ENCODE data around the gene NDUFC2.
"Not testable (repeated sequence)": the region's sequence is repeated elsewhere in the genome, so short reads cannot be mapped to it uniquely, and the experiment has no call there.

Gene NDUFC2

GRCh38 chr11:78030429-78031325 is 49.0 kb downstream of the NDUFC2 start:
- DNase-seq (ENCODE audit: low read depth) = no peak

GRCh38 chr11:78028423-78028822 is 51.2 kb downstream of the NDUFC2 start:
- not testable (repeated sequence) for DNase-seq (ENCODE audit: low read depth)

GRCh38 chr11:78027759-78028158 is 51.9 kb downstream of the NDUFC2 start:
- no peak for DNase-seq (ENCODE audit: low read depth)

- DNase-seq (ENCODE audit: low read depth) = no peak
Observed at GRCh38 chr11:78025378-78025777, 54.3 kb downstream of the NDUFC2 start.

GRCh38 chr11:78023426-78023825 is 56.2 kb downstream of the NDUFC2 start:
- DNase-seq (ENCODE audit: low read depth) = no peak

GRCh38 chr11:78022397-78023396 is 57.0 kb downstream of the NDUFC2 start, which contains the start of gene KCTD14:
KCTD14 (minus strand) TSS chr11:78023276; CDS start chr11:78023249, 27 bp downstream.
- no peak for DNase-seq (ENCODE audit: low read depth)

- no peak for DNase-seq (ENCODE audit: low read depth)
Observed at GRCh38 chr11:78021611-78022010, 58.1 kb downstream of the NDUFC2 start.

- no peak for DNase-seq (ENCODE audit: low read depth)
Observed at GRCh38 chr11:78020246-78020645, 59.4 kb downstream of the NDUFC2 start.

- DNase-seq (ENCODE audit: low read depth) = no peak
Observed at GRCh38 chr11:78019808-78020207, 59.9 kb downstream of the NDUFC2 start.

Data from T-helper 22 cell (primary cell).